Neural progenitor cell (in vitro differentiated cells): ENCODE data around the gene GMCL2.

Experiments
- EZH2phosphoT487 ChIP-seq: fragments of 200-600 bp; sonication (generic); IDR thresholded peaks from 2 replicates; pipeline ENCODE4 v1.6.1; 2017; ENCODE audit warnings: antibody characterized with exemption
- TF ChIP-seq, protein P1 (sequence below): fragments of 200-600 bp; sonication (generic); IDR thresholded peaks from 2 replicates; pipeline ENCODE4 v1.5.1; 2017; ENCODE audit warnings: antibody characterized with exemption, mild to moderate bottlenecking

DNA sequence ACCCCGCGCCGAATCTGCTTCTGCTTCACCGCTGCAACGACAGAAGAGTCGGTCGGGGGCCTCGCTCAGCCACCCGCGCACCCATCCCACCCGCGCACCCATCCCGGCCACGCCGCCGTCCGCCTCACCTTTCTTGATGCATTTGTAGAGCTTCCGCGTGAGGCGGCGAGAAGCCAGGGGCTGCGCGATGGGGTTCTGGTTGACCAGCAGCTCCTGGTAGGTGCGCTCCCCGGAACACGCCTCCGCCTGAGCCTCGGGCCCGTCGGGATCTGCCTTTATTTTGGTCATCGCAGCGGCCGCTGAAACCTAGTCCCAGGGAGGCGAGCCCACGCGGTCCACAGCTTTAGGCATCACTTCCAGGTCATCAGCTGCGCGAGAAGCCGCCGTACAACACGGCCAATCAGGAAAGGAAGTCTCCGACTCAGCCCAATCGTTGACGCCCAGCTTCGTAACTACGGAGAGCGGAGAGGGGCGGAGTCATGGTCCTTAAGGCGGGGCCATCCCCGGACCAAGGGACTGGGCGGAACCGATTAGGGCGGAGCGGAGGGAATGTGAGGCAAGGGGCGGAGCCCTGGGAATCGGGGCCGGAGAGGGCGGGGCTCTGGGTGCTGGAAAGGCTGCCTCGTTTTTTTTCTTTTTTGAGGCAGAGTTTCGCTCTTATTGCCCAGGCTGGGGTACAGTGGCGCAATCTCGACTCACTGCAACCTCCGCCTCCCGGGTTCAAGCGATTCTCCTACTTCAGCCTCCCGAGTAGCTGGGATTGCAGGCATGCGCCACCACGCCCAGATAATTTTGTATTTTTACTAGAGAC is 33.4 kb downstream of the GMCL2 start, which contains the start of gene NHP2:
- TF ChIP-seq, protein P1, sequence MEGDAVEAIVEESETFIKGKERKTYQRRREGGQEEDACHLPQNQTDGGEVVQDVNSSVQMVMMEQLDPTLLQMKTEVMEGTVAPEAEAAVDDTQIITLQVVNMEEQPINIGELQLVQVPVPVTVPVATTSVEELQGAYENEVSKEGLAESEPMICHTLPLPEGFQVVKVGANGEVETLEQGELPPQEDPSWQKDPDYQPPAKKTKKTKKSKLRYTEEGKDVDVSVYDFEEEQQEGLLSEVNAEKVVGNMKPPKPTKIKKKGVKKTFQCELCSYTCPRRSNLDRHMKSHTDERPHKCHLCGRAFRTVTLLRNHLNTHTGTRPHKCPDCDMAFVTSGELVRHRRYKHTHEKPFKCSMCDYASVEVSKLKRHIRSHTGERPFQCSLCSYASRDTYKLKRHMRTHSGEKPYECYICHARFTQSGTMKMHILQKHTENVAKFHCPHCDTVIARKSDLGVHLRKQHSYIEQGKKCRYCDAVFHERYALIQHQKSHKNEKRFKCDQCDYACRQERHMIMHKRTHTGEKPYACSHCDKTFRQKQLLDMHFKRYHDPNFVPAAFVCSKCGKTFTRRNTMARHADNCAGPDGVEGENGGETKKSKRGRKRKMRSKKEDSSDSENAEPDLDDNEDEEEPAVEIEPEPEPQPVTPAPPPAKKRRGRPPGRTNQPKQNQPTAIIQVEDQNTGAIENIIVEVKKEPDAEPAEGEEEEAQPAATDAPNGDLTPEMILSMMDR: no peak
- TF ChIP-seq EZH2phosphoT487: no peak
